AG04449 (cell line): ENCODE results near the gene FRMD1.
A peak's percentile ranks its signal among the peaks of the same experiment; 100 is the strongest.

Source experiments
- CTCF ChIA-PET: fragments of 350-600 bp; formaldehyde crosslinking; extraction: SDS; loops from one replicate; lab custom pipeline; 2021; ENCODE audit warnings: antibody characterized with exemption; lab: Yijun Ruan, JAX
- POLR2A ChIA-PET: fragments of 400-600, 350-600 bp; formaldehyde crosslinking; extraction: SDS; loops from one replicate; lab custom pipeline; 2020; ENCODE audit warnings: antibody characterized with exemption, inconsistent platforms; lab: Yijun Ruan, JAX
- DNase-seq: peaks from one replicate; pipeline ENCODE4 v3.0.0-alpha.2; 2010; ENCODE audit warnings: low read depth, low spot score
- H3K4me3 ChIP-seq: 2 replicates; pipeline ENCODE4 v1.5.1; 2011; ENCODE audit warnings: low read depth, mild to moderate bottlenecking, control low read depth, low read length
- CTCF ChIP-seq: IDR thresholded peaks from one replicate; pipeline ENCODE4 v1.5.1; 2011; ENCODE audit warnings: mild to moderate bottlenecking, moderate library complexity, low read length, control low read depth, inconsistent platforms; ENCODE audit not compliant: insufficient read depth; ENCODE audit errors: missing control alignments

The FRMD1 gene

DNA sequence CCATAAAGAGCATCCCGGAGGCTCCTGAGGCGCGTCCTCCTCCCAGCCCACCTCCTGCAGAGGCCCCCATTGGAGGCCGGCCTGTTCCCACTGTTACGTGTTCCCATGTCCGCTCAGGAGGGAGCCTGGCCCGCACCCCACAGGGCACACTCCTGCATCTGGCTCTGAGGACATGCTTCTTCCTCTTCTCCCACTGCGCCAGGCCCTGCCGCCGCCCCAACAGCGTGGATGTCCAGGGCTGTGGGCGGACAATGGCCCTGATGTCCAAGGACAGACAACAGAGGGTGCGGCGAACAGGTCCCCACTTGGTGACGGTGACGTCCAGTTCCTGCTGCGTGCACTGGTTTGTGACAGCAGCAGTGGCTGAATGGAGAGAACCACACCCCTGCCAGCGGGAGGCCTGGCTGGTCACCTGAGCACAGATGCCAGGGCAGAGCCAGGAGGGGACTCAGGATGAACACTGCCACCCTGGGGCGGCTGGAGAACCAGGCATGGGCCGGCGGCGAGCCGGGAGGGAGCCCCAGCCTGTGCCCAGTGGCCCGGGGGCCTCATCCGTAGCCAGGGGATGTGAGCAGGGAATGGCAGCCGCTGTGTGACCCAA, 26.6 kb downstream of the FRMD1 start:
- no peak overlapping the region for H3K4me3 ChIP-seq
- ChIA-PET CTCF (no interaction called here), POLR2A (no interaction called here)
- TF ChIP-seq CTCF: no peak
- no peak for DNase-seq

GRCh38 chr6:168051648-168052047, 27.4 kb downstream of the FRMD1 start:
- POLR2A ChIA-PET: no interaction called here
- TF ChIP-seq CTCF: no peak
- CTCF ChIA-PET: no interaction called here
- H3K4me3 ChIP-seq: no peak overlapping the region
- no peak for DNase-seq

GRCh38 chr6:168050881-168051586, 28.0 kb downstream of the FRMD1 start:
- CTCF ChIA-PET: no interaction called here
- POLR2A ChIA-PET: no interaction called here
- H3K4me3 ChIP-seq: no peak overlapping the region
- DNase-seq: no peak
- TF ChIP-seq CTCF: peak; percentile 40

- POLR2A ChIA-PET: no interaction called here
- CTCF ChIA-PET: no interaction called here
- H3K4me3 ChIP-seq: no peak overlapping the region
- DNase-seq: no peak
- TF ChIP-seq CTCF: no peak
These were observed 28.7 kb downstream of the FRMD1 start for GRCh38 chr6:168050225-168050880.

GRCh38 chr6:168049706-168050224, 29.2 kb downstream of the FRMD1 start:
- TF ChIP-seq CTCF: no peak
- ChIA-PET CTCF (no interaction called here), POLR2A (no interaction called here)
- DNase-seq: no peak
- no peak overlapping the region for H3K4me3 ChIP-seq

DNA sequence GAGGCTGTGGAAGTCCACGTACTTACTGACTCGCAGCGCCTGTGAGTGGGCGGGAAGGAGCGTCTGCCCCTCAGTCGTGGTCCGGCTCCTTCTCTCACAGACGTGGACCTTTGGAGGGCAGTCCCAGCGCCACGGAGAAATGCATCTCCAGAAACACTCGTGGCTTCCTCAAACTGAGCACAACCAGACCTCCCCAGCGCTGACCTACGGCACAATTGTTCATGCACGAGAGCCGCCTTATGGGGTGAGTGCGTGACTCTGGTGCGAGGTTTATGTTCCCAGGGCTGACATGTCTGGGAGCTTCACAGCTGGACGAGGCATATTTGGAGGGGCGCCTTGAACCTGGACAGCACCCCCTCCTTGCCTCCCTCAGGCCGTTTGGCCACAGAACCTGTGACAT, 29.7 kb downstream of the FRMD1 start:
- no peak for DNase-seq
- TF ChIP-seq CTCF: no peak
- ChIA-PET POLR2A (no interaction called here), CTCF (no interaction called here)
- H3K4me3 ChIP-seq: no peak overlapping the region
